C4-2B (cell line): ENCODE results near the gene EMID1.

ENCODE experiments used
- H3K27ac ChIP-seq: fragments of 450-650 bp; 2 replicates; pipeline ENCODE4 v1.5.1; 2017
- ZFX ChIP-seq: fragments of 450-650 bp; IDR thresholded peaks from 2 replicates; pipeline ENCODE4 v1.6.1; 2017
- TF ChIP-seq, protein P1 (sequence below): fragments of 450-650 bp; conservative IDR thresholded peaks from 2 replicates; pipeline ENCODE4 v1.5.1; 2017; ENCODE audit warnings: mild to moderate bottlenecking

The EMID1 gene

DNA sequence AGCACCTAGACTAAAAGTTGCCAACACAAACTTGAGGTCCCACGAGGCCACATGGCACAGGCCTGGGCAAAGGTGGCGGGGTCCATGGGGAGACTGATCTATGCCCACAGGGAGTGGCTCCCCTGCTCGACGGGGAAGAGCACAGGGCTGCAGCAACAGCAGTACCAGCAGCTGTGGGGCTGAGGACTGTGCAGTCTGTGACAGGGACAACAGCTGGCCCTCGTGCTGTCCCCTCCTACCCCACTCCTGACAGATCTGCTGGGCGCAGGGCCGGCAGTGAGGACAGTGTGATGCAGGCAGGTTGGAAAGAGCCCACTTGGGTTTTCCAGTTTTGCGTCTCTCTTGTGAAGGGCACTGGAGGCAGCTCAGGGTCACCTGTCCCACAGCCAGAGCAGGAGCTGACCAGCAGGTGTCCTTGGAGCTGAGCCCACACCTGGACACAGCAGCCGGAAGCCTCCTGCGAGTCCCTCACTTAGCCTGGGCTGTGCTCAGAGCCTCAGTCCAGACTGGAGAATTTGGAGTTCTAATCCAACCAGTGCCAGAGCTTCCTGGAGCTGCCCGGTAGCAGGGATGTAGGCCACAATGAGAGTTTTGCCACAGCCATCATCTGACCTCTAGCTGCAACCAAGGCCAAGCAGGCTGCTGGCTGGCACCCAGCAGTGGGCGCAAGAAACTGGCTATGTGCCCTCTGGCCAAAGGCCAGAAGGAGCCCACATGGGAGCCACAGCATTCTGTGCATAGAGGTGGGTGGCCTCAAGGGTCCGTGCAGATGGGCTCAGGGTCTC, 97.2 kb downstream of the EMID1 start:
- H3K27ac ChIP-seq, result peak overlapping the region; percentile 48

DNA sequence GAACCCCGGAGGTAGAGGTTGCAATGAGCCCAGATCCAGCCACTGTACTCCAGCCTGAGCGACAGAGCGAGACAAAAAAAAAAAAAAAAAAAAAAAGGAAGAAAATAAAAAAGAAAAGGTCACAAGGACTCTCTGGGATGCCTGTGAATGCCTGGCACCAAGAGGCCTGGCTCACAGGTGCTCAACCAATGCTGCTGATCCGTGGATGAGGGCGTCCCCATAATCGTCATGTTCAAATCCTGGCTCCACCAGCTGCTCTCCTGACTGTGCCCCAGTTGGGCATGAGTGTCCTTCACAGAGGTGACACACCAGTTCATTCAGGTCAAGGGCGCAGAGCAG, 100.1 kb downstream of the EMID1 start:
- peak overlapping the region; percentile 96 for H3K27ac ChIP-seq
- TF ChIP-seq, protein P1, sequence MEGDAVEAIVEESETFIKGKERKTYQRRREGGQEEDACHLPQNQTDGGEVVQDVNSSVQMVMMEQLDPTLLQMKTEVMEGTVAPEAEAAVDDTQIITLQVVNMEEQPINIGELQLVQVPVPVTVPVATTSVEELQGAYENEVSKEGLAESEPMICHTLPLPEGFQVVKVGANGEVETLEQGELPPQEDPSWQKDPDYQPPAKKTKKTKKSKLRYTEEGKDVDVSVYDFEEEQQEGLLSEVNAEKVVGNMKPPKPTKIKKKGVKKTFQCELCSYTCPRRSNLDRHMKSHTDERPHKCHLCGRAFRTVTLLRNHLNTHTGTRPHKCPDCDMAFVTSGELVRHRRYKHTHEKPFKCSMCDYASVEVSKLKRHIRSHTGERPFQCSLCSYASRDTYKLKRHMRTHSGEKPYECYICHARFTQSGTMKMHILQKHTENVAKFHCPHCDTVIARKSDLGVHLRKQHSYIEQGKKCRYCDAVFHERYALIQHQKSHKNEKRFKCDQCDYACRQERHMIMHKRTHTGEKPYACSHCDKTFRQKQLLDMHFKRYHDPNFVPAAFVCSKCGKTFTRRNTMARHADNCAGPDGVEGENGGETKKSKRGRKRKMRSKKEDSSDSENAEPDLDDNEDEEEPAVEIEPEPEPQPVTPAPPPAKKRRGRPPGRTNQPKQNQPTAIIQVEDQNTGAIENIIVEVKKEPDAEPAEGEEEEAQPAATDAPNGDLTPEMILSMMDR, result no peak
- TF ChIP-seq ZFX, result no peak

More for the DNA sequence above, 97.2 kb downstream of the EMID1 start:
- TF ChIP-seq, protein P1, result no peak
- no peak for TF ChIP-seq ZFX

- peak within 1 kb of the TSS; percentile 96 for H3K27ac ChIP-seq
- no peak for TF ChIP-seq ZFX
- TF ChIP-seq, protein P1, result peak; percentile 67
These were observed 100.6 kb downstream of the EMID1 start, which contains the start of gene GAS2L1 for GRCh38 chr22:29306175-29306834. Gene GAS2L1 (plus strand): TSS chr22:29306650. CDS start chr22:29308106, 1,456 bp downstream.

- peak overlapping the region; percentile 96 for H3K27ac ChIP-seq
- TF ChIP-seq, protein P1, result no peak
- peak; percentile 89; the same call in 1 of the 2 replicates for TF ChIP-seq ZFX
These were observed 101.3 kb downstream of the EMID1 start for GRCh38 chr22:29306835-29307595.

DNA sequence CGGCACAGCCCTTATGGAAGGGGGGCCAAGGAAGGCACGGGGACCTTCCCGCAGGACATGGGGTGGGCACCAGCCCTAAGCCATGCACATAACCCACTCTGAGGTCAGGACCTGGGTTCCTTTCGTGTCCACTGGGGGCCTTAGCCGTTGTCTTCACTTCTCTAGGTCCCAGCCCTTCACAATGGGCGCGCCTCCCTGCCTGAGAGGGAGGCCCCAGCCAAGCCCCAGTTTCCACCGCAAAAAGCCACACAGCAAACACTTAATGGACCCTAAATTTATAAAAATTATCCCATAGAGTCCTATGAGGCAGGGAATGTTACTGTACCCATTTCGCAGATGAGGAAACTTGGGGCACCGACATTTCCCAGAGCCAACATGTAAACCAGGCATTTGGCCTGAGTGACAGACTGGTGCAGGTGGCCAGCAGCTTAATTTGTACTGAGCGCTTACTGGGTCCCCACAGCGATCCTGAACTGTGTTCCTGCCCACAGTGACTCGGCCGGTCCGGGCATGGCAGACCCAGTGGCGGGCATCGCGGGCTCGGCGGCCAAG, 102.0 kb downstream of the EMID1 start:
- peak overlapping the region; percentile 96 for H3K27ac ChIP-seq
- TF ChIP-seq, protein P1, result no peak
- TF ChIP-seq ZFX, result no peak

- peak overlapping the region; percentile 96 for H3K27ac ChIP-seq
- TF ChIP-seq ZFX, result no peak
- TF ChIP-seq, protein P1, result no peak
These were observed 102.6 kb downstream of the EMID1 start for GRCh38 chr22:29308148-29308790.
